HepG2 (cell line): ENCODE results near the gene DCAF7. TPM values are rescaled to one million over a fixed set of nuclear protein-coding genes. Genes with fewer than 3 reads are reported as not detected.

Experiments used
- ATF4 ChIP-seq, 2 experiments: fragments of 450-650 bp in 1 of 2; sonication (generic) in 1 of 2; formaldehyde crosslinking; IDR thresholded peaks; 2 replicates each; pipeline versions ENCODE4 v1.5.0 to v1.8.0; 2020 to 2022; ENCODE audit warnings: mild to moderate bottlenecking in 1 of 2, missing genetic modification reagents in 1 of 2
- BRF2 ChIP-seq: sonication (generic); formaldehyde crosslinking; IDR thresholded peaks from 2 replicates; pipeline ENCODE4 v1.8.1; 2022; ENCODE audit warnings: mild to moderate bottlenecking, missing genetic modification reagents
- CREB1 ChIP-seq, 2 experiments: fragments of 450-650 bp in 1 of 2; IDR thresholded peaks; 2 replicates each; pipeline ENCODE4 v1.6.1; 2016 to 2017; ENCODE audit warnings: control low read depth in 1 of 2, mild to moderate bottlenecking in 1 of 2, missing compliant biosample characterization in 1 of 2, missing genetic modification characterization in 1 of 2
- DZIP1 ChIP-seq: sonication (generic); formaldehyde crosslinking; IDR thresholded peaks from 2 replicates; pipeline ENCODE4 v1.5.0; 2020; ENCODE audit warnings: mild to moderate bottlenecking, missing genetic modification reagents
- FOXA1 ChIP-seq, 2 experiments: fragments of 450-650 bp in 1 of 2; sonication (generic) in 1 of 2; formaldehyde crosslinking in 1 of 2; IDR thresholded peaks; 2 replicates each; pipeline versions ENCODE4 v1.4.0 to v1.6.1; 2016 to 2020; ENCODE audit warnings: missing genetic modification reagents in 1 of 2
- FOXK1 ChIP-seq: sonication (generic); formaldehyde crosslinking; IDR thresholded peaks from 2 replicates; pipeline ENCODE4 v1.4.0; 2020; ENCODE audit warnings: low read depth, missing genetic modification reagents, borderline replicate concordance
- FOXO1 ChIP-seq: sonication (generic); formaldehyde crosslinking; IDR thresholded peaks from 2 replicates; pipeline ENCODE4 v1.4.0; 2020; ENCODE audit warnings: missing genetic modification reagents
- HCFC1 ChIP-seq: fragments of 150-350 bp; IDR thresholded peaks from 2 replicates; pipeline ENCODE4 v1.6.1; 2014; ENCODE audit warnings: low read depth, low read length
- HOXA3 ChIP-seq: sonication (generic); formaldehyde crosslinking; IDR thresholded peaks from 2 replicates; pipeline ENCODE4 v1.5.0; 2020; ENCODE audit warnings: missing genetic modification reagents
- JUND ChIP-seq: sonication (generic); formaldehyde crosslinking; IDR thresholded peaks from 2 replicates; pipeline ENCODE4 v1.8.0; 2022; ENCODE audit warnings: mild to moderate bottlenecking, missing genetic modification reagents
- MATR3 ChIP-seq: sonication (generic); formaldehyde crosslinking; IDR thresholded peaks from 2 replicates; pipeline ENCODE4 v1.4.0; 2020; ENCODE audit warnings: missing genetic modification reagents
- MEIS1 ChIP-seq: sonication (generic); formaldehyde crosslinking; IDR thresholded peaks from 2 replicates; pipeline ENCODE4 v1.9.0; 2021; ENCODE audit warnings: mild to moderate bottlenecking, missing genetic modification reagents, moderate library complexity, borderline replicate concordance
- PATZ1 ChIP-seq: sonication (generic); formaldehyde crosslinking; IDR thresholded peaks from 2 replicates; pipeline ENCODE4 v1.4.0; 2020; ENCODE audit warnings: missing genetic modification reagents
- PHF5A ChIP-seq: IDR thresholded peaks from one replicate; pipeline ENCODE4 v1.6.1; 2018; ENCODE audit warnings: low read depth, missing genetic modification reagents; ENCODE audit not compliant: unreplicated experiment
- SPEN ChIP-seq: sonication (generic); formaldehyde crosslinking; IDR thresholded peaks from 2 replicates; pipeline ENCODE4 v1.5.1; 2020; ENCODE audit warnings: low read depth, mild to moderate bottlenecking, missing genetic modification reagents
- TAF1 ChIP-seq: sonication (generic); formaldehyde crosslinking; IDR thresholded peaks from 2 replicates; pipeline ENCODE4 v1.4.0; 2020; ENCODE audit warnings: missing genetic modification reagents
- ZNF12 ChIP-seq: sonication (generic); formaldehyde crosslinking; IDR thresholded peaks from 2 replicates; pipeline ENCODE4 v1.5.0; 2020; ENCODE audit warnings: missing genetic modification reagents
- ZNF331 ChIP-seq: sonication (generic); formaldehyde crosslinking; IDR thresholded peaks from 2 replicates; pipeline ENCODE4 v1.4.0; 2020; ENCODE audit warnings: missing genetic modification reagents
- ZNF432 ChIP-seq: sonication (generic); formaldehyde crosslinking; IDR thresholded peaks from 2 replicates; pipeline ENCODE4 v1.5.0; 2020; ENCODE audit warnings: missing genetic modification reagents, mild to moderate bottlenecking, borderline replicate concordance
- ZNF451 ChIP-seq: sonication (generic); formaldehyde crosslinking; IDR thresholded peaks from 2 replicates; pipeline ENCODE4 v1.5.0; 2020; ENCODE audit warnings: mild to moderate bottlenecking, missing genetic modification reagents
- ZNF775 ChIP-seq: sonication (generic); formaldehyde crosslinking; IDR thresholded peaks from 2 replicates; pipeline ENCODE4 v1.4.0; 2020; ENCODE audit warnings: missing genetic modification reagents, mild to moderate bottlenecking, moderate library complexity, borderline replicate concordance
- polyA plus RNA-seq, 8 experiments: library from polyadenylated mRNA; depleted of rRNA in 3 of 8; stranded (reverse) in 7 of 8; unstranded in 1 of 8; fragments of >200 nt; fragmentation: Illumina TruSeq in 4 of 8; extraction: Trizol in 4 of 8; gene quantifications; 2 replicates each; pipeline versions ENCODE4 v1.2.1 to v1.2.3, GENCODE V29; 2011 to 2016; ENCODE audit warnings: low read depth in 4 of 8, missing spikeins in 1 of 8, mixed read lengths in 1 of 8; ENCODE audit not compliant: insufficient read depth in 1 of 8
- total RNA-seq, 5 experiments: library from RNA; depleted of rRNA; stranded (reverse); fragments of >200 nt; fragmentation: Illumina TruSeq; extraction: Trizol; gene quantifications; 2 replicates each; pipeline ENCODE4 v1.2.3, GENCODE V29; 2016; ENCODE audit warnings: low read depth in 1 of 5

Gene DCAF7
- total and polyA plus RNA-seq, 2 of the 13 experiments (the other 11 are each of a cell fraction or from before 2014, with no cell fraction given) = 55.2 to 73.4 TPM

GRCh38 chr17:63601439-63602371 is 51.4 kb downstream of the DCAF7 start (continued):
- TF ChIP-seq CREB1 (IDR thresholded peaks at IDR 0.05) (no peak), CREB1 (CRISPR knock-in tag; IDR thresholded peaks at IDR 0.05) (no peak), ATF4 (CRISPR knock-in tag; IDR thresholded peaks at IDR 0.05) (no peak), PHF5A (no peak), MEIS1 (CRISPR knock-in tag) (no peak), FOXO1 (CRISPR knock-in tag) (no peak), TAF1 (CRISPR knock-in tag) (no peak), ZNF451 (CRISPR knock-in tag) (no peak), ZNF331 (CRISPR knock-in tag) (no peak), DZIP1 (CRISPR knock-in tag) (no peak), BRF2 (CRISPR knock-in tag) (no peak), HCFC1 (no peak), FOXA1 (IDR thresholded peaks at IDR 0.05) (no peak), FOXA1 (CRISPR knock-in tag; IDR thresholded peaks at IDR 0.05) (no peak), ZNF432 (CRISPR knock-in tag) (no peak), ZNF12 (CRISPR knock-in tag) (no peak), SPEN (no peak), FOXK1 (CRISPR knock-in tag) (no peak), ZNF775 (CRISPR knock-in tag) (no peak), HOXA3 (CRISPR knock-in tag) (peak; percentile 38; the same call in 1 of the 2 replicates), PATZ1 (no peak), JUND (no peak), MATR3 (no peak)
